ENCODE results near the gene HES7.
A peak's percentile ranks its signal among the peaks of the same experiment; 100 is the strongest.
"Not testable (repeated sequence)": the region's sequence is repeated elsewhere in the genome, so short reads cannot be mapped to it uniquely, and the experiment has no call there.

HES7 gene
- 0 to 0.07 (median 0) reads per million in 18 experiments for total RNA-seq

- no peak for DNase-seq
Measured at GRCh38 chr17:8123695-8124349, at the start of gene HES7. HES7 (minus strand) TSS chr17:8124106; CDS start chr17:8124084, 22 bp downstream.

DNA sequence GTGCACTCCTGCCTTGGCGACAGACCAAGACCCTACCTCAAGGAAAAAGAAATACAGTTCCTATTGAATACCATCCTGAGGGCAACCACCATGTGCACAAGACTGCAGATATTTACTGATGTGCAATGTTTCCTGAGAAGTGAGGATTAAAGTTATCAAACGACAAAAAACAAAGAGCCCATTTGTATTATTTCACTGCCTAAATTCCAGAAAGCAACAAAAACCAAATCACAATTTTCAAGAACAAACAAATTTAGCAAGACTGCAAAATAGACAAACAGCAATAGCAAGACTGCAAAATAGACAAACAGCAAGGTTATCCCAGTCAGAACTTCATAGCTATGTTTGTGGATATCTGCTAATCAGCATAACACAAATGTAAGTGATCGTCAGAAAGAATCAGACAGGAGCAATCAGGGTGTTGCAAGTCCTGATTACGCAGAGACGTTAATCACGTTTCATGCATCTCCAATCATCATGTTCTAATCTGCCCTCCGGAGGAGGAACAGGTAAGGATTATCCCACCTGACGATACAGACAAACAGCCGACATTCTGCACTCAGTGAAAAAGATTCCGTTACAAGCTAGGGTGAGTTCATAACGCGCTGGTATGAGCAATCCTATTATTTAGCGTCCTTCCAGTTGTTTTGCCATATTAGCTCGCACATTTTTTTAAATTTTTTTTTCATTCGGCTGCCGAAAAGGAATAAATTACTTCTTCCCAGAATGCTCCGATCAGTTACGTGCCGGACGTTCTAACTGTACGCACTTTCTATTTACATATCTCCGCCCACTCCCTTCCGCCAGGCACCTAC lies 49.4 kb upstream of the HES7 start:
- DNase-seq = peak; percentile 94 to 98

DNA sequence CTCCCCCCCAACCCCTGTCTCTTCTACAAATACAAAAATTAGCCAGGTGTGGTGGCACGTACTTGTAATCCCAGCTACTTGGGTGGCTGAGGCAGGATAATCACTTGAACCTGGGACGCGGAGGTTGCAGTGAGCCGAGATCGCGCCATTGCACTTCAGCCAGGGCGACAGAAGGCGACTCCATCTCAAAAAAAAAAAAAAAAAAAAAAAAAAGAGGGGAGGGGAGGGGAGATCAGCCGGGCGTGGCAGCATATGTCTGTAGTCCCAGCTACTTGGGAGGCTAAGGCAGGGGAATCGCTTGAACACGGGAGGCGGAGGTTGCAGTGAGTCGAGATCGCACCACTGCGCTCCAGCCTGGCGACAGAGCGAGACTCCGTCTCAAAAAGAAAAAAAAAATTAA lies 46.3 kb upstream of the HES7 start:
- DNase-seq = not testable (repeated sequence)

- DNase-seq = no peak
Measured at GRCh38 chr17:8167526-8167925, 43.6 kb upstream of the HES7 start.

GRCh38 chr17:8166731-8167130 lies 42.8 kb upstream of the HES7 start:
- DNase-seq = no peak

- DNase-seq = no peak
Measured at GRCh38 chr17:8164815-8165131, 40.9 kb upstream of the HES7 start.

GRCh38 chr17:8163978-8164814 lies 40.3 kb upstream of the HES7 start:
- peak; percentile 74 to 86 for DNase-seq

GRCh38 chr17:8162997-8163977 lies 39.4 kb upstream of the HES7 start:
- DNase-seq = no peak

DNA sequence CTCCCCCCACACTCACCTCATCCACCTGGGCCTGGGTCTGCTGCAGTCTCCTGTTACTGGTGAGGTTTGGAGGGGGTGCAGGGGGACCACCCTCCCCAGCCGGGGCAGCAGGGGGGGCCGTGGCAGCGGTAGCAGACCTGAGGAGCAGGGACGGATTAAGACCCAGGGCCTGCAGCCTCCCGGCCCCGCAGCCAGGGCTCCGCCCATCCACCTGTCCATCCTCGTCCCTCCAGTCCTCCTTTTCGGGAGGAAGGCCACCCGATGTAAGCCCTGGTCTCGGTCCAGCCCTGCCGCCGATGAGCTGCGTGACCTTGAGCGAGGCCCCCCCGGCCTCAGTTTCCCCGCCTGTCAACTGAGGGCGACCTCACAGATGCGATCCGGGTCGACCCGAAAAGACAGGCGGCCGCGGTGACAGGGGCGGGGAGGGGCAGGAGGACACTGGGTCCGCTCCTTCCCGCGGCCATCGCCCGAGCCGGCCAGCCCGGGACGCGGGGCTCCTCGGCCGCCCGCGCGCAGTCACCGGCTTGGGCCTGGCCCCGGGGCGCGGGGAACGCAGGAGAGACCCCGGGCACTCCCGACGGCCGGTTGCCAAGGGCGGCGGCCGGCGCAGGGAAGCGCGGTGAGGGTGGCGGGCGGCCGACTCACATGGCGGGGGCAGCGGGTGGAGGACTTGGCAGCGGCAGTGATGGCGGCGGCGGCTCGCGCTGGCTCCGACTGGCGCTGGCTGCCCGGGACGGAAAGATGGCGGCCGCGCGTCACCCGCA lies 38.5 kb upstream of the HES7 start, which contains the start of gene VAMP2:
VAMP2 (minus strand) TSS at position 716 of the 764 bp plus-strand sequence; CDS start at position 647, 69 bp downstream.
- DNase-seq = peak; percentile 63 to 78

DNA sequence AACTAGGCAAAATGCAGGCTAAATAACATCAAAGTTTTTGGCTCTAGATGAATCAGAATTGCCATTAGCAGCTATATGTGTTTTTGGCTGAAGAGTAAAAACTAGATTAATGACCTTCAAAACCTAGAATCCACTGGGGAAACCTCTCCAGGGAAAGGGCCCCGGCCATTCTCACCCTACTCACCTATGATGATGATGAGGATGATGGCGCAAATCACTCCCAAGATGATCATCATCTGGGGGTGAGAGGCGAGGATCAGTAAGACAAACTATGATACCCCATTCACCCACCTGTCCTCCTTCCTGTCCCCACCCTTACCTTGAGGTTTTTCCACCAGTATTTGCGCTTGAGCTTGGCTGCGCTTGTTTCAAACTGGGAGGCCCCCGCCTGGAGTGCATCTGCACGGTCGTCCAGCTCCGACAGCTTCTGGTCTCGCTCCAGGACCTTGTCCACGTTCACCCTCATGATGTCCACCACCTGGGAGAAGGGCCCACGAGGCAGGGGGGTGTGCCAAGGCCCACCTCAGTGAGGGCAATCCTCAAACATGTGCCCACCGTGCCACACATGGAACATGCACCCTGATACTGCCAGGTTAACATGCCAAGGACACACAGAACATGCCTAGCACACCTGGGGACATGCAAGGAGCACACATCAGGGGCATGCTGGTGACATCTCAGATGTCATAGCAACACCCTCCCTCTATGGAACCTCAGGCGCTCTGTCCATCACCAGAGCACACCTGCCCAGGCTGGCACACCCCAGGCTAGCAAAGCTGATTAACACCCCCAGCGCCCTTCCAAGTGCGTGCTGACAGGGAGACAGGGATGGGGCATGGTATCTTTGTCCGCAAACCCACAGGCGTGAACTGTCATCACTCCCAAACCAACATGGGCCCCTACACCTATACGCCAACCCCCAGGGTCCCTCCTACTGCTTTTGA lies 37.7 kb upstream of the HES7 start:
- no peak for DNase-seq

GRCh38 chr17:8160741-8161221 lies 36.9 kb upstream of the HES7 start:
- no peak for DNase-seq

DNA sequence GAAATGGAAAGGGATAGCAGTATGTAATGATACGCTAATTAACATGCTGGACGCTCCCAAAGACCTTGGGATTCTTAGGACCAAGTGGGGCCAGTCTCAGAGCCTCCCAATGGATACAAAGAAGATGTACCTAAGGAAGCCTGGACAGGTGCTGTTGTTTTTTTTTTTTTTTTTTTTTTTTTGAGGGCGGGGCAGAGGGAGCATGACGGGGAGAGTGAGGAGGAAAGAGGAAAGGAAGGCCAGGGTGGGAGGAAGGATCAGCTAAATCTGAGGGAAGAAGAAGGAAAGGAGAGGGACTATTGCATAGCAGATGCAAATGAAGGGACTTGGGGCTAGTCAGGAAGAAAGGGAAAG lies 36.3 kb upstream of the HES7 start:
- no peak for DNase-seq

- no peak for DNase-seq
Measured at GRCh38 chr17:8159459-8160223, 35.7 kb upstream of the HES7 start.

DNA sequence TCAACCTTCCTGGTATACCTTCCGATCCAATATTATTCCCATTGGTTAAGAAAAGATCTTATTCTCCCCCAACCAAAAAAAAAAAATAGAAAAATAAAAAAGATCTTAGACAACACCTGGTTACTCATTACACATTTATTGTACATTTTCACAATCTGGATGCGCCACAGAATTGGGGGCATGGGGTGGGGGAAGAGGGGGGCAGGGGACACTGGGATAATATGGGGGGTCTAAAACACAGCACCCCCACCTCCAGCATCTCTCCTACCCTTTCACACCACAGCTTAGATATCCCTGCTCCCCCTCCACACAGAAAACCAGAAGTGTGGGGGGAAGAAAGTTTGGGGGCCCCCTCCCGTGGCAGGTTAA lies 35.1 kb upstream of the HES7 start:
- no peak for DNase-seq

DNA sequence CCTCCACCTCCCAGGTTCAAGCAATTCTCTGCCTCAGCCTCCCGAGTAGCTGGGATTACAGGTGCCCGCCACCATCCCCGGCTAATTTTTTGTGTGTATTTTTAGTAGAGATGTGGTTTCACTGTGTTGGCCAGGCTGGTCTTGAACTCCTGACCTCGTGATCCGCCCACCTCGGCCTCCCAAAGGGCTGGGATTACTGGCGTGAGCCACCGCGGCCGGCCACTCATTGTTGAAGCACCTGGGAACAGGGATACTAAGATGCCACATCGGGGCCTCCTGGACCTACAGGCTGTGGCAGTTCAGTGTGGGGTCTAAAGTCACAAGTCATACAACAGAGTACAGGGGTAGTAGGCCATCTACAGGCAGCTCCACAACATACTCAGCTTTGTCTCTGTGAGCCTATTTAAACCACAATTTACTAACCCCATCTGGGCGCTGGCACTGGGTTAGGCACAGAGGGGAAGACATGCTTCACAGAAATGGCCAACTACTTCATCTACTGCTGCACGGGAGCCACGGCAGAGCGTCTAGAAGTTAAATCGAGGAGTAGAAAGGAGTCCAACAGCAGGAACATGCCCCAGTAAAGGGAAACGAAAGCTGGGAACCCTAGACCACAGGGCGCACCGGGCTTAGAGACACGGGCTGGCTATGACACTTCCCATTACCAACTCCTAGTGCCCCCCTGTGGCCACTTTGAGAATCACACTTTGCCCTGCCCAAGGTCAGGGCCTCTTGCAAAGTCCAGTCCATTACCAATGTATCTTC lies 34.5 kb upstream of the HES7 start:
- DNase-seq = peak; percentile 93 to 97

GRCh38 chr17:8156246-8156992 lies 32.5 kb upstream of the HES7 start:
- peak; percentile 100 for DNase-seq

- no peak for DNase-seq
Measured at GRCh38 chr17:8155996-8156245, 32.0 kb upstream of the HES7 start.
